ENCODE results near the gene AKNA.
A peak's percentile ranks its signal among the peaks of the same experiment; 100 is the strongest.

The AKNA gene, protein sequence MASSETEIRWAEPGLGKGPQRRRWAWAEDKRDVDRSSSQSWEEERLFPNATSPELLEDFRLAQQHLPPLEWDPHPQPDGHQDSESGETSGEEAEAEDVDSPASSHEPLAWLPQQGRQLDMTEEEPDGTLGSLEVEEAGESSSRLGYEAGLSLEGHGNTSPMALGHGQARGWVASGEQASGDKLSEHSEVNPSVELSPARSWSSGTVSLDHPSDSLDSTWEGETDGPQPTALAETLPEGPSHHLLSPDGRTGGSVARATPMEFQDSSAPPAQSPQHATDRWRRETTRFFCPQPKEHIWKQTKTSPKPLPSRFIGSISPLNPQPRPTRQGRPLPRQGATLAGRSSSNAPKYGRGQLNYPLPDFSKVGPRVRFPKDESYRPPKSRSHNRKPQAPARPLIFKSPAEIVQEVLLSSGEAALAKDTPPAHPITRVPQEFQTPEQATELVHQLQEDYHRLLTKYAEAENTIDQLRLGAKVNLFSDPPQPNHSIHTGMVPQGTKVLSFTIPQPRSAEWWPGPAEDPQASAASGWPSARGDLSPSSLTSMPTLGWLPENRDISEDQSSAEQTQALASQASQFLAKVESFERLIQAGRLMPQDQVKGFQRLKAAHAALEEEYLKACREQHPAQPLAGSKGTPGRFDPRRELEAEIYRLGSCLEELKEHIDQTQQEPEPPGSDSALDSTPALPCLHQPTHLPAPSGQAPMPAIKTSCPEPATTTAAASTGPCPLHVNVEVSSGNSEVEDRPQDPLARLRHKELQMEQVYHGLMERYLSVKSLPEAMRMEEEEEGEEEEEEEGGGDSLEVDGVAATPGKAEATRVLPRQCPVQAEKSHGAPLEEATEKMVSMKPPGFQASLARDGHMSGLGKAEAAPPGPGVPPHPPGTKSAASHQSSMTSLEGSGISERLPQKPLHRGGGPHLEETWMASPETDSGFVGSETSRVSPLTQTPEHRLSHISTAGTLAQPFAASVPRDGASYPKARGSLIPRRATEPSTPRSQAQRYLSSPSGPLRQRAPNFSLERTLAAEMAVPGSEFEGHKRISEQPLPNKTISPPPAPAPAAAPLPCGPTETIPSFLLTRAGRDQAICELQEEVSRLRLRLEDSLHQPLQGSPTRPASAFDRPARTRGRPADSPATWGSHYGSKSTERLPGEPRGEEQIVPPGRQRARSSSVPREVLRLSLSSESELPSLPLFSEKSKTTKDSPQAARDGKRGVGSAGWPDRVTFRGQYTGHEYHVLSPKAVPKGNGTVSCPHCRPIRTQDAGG (N-terminal part only)

DNA sequence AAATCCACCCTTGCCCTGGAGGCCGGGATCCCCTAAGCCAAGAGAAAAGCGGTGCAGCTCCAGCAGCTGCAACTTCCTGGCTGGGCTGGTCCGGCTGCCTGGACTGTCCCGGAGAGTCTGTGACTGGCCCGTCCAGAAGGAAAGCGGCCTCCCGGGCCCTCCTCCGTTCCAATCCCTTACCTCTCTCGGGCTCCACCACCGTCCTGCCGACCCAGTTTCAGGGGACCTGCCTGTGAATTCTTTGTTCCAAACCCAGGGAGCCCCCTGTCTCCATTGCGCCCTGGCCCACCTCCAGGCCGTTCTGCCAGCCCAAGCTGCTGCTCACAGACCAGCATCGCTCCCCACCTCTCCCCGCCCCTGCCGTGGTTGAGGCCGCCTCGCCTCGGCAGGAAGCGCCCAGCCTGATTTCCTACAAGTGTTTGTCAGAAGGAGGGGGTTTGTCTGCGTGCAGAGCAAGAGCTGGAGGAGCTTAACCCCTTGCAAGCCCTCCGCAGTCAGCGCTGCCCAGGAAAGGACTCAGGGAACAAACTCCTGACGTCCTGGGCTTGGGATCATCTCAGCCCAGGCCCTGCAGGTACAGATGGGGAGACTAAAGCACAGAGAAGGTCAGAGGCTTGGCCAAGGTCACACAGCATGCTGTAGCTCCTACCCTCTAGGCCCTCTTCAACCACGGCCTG is at the start of gene AKNA:
Gene AKNA (minus strand): TSS at position 303 of the 677 bp plus-strand sequence. CDS start 6,649 bp downstream, outside the sequence.
- no peak for DNase-seq

DNA sequence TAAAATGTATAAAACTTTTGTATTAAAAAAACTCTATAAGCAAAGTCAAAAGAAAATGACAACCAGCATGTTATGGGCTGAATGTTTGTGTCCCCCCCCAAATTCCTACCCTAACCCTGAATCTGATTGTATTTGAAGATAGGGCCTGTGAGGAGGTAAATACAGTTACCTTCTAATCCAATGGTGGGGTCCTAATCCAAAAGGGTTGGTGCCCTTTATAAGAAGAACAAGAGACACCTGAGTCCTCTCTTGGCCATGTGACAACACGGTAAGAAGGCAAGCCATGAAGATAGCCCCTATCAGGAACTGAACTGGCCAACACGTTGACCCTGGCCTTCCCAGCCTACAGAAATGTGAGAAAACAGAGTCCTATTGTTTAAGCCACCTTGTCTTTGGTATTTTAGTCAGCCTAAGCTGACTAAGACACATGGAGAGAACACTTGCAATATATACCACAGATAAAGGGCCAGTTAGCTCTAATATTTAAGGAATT is 49.7 kb upstream of the AKNA start:
- no peak for DNase-seq

DNA sequence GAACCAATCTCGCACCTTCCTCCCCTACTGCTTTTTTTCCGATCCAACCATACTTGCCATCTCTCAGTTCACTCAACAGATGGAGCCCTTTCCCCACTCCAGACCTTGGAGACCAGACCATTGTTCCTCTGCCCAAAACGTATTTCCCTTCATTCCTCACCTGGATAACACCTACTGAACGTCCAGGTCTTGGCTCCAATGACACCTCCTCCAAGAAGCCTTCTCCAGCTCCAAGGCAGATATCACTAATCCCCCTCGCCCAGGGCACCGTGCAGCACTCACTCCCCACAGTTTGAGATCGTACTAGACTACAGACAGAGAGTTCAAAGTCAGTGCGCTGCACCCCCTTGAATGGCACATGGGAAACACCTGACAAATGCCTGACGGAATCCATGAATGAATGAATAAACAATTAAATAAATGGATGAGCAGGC is 47.1 kb upstream of the AKNA start:
- DNase-seq: peak; percentile 42

DNA sequence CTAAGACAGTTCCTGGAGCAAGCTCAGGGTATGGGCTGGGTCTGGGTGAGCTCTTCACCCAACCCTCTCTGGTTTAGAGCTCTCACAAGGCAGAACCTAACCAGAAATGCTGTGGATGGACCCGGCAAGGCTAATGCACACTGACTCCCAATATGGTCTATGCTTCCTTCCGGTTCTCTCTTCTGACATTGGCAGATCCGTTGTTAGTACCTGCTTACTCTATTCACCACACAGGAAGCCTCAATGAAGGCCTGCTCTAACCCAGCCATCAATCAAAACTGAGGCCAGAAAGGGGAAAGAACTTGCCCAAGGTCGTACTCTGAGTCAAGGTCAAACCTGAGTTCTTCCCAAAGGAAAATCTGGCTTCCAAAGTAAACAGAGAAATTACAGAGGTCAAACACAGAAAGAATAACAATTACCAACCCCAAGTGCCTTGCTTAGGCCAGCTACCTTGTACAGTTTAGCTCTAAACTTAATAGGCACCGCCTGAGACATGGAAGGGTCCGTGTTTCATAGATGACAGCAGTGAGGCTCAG is 46.0 kb upstream of the AKNA start:
- DNase-seq: no peak

DNA sequence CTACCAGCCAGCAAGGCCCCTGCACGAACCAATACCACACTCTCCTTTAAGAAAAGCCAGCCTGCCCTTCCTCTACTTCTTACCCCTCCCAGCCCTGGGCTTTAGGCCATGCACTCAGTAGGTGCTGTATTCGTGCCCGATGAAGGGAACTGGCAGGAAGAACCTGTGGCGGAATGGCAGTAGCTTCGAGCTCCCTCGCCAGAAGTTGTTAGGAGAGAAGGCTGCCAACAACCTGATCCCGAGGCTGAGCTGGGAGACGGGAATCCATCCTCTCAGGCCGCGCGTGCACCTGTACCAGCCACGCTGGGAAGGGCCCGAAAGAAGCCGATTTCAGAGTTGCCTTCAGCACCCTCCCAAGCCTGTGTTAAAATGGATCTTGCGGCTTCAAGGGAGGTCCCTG is 45.3 kb upstream of the AKNA start:
- no peak for DNase-seq

DNA sequence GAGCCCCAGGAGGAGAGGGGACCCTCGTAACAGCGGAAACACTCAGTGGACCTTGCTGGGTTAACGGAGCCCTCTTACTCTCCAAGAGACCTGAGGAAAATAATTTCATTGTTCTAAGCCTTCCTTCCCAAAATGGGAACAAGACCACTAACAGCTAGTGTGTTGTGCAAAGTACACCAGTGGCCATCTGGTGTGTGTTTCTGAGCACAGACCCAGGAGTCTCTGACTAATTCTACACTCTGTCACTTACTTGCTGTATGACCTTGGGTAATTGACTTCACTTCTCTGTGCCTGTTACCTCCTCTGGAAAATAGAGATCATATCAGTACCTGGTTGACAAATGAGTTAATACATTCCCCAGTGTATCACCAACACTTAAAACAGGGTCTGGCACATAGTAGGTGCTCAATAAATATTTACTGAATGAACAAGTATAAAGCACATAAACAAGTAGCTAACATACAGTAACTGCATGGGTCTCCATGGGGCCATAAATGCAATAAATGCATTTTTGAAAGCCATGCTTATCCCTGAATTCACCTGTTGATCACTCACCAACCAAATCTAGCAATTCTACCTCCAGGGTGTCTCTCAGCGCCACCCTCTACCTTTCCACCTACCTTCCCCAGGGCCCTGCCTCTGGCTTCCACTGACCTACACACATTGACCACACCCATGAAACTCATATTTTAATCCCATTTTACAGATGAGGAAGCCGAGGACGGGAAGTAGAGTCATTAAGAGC is 44.7 kb upstream of the AKNA start:
- DNase-seq: no peak

DNA sequence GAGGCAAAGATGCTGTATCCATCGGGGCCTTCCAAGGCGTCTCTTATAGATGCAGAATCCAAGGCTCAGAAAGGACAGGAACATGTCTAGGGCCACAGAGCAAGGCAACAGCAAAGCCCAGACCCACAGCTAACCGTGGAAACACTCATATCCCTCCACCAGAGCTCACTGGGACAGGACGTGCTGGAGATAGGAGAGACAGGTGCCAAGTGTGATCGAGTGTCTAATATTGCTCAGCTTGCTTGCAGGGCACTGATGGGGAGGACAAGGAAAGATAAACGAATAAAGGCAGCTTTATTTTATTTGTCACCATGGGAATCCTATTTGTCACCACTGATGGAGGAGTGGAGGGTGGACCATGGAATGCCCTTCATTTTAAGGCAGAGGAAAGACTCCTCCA is 44.0 kb upstream of the AKNA start:
- no peak for DNase-seq

DNA sequence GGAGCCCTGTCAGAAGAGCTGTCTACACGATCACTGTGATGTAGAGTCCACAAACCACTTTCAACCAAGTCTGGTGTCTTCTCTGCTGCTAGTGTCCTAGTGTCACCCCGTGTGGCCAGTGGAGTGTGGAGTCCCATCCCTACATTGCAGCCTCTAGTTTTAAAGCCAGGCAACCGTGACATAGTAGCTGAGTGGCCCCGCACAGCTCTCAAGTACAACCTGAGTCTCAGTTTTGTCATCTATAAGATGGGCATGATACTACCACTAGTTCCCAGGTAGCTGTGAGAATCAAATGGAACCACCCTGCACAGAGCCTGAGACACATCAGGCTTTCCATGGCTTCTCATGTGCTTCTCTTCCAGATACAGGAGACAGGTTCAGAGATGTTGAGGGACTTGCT is 43.2 kb upstream of the AKNA start:
- no peak for DNase-seq

DNA sequence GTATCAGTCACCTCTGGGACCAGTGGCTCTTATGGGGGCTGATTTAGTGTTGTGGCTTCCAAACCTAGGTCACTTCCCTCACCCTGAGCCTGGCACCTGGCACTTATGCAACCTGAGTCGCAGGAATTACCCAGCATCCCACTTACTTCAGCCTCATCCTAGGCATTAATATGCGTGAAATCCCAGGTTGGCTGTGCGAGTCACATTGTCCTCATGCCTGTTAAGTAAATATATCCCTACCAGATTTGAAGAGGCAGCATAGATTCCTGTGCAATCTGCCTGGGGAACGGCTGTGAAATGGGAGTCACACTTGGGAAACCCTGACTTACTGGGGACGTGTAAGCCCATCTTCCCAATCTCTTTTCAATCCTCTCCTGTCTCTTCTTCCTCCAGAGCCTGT is 42.7 kb upstream of the AKNA start:
- DNase-seq: peak; percentile 16

DNA sequence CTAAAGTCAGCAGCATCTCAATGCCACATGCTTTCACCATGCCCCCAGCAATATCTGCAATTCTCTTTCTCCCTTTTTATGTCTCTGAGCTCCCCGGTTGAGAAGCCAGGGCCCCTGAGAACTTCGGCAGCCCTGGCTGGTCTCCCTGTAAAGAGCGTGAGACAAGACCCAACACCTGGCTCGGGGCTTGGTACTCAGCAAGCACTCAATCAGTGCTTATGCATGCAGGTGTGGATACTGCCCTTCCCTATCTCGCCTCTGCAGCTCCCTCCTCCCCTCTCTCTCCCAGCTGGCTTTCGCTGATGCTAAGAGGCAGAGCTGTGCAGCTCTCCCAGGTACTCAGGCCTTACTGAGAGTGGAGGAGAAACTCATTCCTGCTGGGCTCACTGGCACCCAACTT is 41.7 kb upstream of the AKNA start:
- DNase-seq: no peak

DNA sequence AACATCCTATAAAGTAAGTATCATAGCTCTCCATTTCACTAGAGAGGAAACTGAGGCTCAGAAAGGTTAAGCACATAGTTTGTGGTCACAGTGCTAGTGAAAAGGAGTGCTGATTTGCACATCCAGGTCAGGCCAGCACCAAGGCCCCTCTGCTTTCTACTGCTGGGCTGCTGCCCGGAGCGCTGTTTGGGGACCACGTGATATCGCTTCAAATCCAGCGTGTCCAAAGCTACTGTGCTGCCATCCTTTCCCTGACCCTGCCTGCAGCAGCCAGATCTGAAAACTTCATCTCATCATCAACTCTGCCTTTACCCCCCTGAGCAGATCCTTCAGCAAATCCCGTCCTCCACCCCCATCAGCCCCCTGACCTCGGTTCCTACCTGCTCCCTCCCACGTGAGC is 40.7 kb upstream of the AKNA start:
- DNase-seq: no peak

DNA sequence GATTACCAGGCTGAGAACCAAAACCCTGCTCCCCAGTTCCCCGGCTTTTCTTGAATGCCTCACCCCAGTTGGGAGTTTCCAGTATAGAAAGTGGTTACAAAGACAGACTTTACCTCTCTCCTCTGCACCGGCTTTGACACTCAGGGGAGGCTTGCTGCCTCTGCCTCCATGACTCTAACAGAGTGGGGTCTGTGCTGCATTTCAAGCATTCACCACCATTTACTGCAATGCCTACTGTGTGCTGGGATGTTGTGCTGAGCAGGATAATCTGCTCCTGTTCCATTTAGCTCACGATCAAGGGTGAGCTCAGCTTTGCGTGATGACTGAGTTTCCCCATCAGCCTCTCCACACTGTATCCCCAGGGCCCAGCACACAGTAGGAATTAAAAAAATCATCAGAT is 39.9 kb upstream of the AKNA start:
- DNase-seq: no peak

DNA sequence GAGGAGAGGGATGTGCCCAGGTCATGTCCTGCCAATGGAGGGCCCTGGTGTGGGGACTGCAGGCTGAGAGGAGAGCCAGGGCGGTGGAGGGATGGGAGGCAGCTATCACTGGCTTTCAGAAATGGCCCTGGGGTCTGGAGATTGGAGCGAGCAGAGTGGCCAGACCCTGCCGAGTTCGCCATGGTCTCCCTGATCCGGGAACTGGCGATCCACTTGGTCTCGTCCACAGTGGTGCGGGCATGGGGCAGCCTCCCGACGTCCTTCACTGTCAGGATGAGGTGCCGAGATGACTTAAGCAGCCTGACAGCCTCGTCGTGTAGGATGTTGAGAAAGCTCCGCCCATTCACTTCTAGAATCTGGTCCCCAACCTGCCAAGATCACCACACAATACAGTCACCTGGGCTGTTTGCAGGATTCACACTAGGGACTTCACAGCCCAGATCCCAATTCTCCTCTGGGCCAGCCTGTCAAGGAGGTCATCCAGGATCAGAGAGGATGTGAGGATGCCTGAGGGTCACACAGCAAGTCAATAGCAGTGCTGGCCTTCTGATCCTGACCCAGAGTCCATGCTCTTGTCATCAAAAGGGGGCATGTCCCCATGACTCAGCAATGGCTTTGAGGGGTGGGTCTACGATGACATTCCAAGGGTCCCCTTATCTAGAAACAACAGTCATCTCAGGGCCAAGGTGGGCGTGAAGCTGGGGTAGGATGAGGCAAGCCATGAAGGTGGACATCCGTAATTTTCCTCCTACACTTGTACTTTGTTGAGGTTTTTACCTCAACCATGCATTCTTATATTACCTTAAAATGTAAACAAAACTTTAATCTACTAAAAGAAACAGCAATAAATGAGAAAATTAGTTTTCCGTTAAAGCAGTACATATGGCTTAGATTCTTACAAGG is 38.5 kb upstream of the AKNA start:
- no peak for DNase-seq

DNA sequence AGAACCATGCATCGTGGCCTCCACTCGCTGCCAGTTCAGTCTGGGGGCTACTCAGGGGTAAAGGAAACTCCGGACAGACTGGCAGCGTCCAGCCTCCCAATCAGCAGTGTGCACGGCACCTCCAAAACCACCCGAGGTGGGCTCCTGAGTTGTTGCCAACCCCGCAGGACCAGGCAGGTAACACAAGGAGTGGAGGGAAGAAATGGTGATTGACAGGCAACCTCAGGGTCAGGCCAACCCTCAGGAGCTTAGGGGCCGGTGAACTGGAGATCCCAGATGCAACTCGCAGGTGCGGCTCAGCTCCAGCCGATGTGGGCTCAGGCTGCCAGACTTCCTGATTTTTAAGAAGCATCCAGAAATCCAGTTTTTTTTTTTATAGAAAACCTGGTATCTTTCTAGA is 37.3 kb upstream of the AKNA start:
- no peak for DNase-seq

DNA sequence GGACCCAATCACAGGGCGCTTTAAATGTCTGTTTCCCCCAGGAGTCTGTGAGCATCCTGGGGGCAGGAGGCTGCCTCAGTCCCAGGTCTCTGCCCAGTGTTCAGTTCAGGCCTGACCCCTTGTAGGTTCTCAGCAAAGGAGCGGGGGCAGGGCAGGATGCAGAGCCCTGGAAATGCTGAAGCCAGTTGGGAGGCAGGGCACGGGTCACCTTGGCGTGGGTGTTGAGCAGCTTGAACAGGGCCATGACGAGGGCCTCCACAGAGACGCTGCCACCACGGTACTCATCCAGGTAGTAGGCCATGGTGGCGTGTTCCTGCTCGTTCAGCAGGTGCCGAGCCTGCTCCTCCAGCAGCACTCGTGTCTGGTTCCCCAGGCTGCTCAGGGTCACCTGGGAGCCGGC is 36.3 kb upstream of the AKNA start:
- DNase-seq: no peak

DNA sequence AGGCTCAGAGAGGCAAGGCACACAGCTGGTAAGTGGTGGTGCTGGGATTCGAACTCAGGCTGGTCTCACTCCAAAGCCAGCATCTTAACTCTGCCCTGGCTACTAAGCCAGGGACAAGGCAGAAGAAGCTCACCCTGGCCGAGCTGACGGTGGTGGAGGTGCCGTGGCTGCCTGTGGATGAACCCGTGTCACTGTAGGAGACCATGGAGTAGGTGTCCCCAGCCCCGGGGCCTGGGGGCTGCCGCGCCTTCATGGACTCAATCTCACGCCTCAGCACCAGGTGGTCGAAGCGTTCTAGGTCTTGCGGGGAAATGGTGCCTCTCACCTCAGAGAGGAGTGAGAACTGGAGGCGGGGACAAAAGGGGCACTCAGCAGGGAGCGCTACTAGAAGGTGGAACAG is 35.4 kb upstream of the AKNA start:
- no peak for DNase-seq

DNA sequence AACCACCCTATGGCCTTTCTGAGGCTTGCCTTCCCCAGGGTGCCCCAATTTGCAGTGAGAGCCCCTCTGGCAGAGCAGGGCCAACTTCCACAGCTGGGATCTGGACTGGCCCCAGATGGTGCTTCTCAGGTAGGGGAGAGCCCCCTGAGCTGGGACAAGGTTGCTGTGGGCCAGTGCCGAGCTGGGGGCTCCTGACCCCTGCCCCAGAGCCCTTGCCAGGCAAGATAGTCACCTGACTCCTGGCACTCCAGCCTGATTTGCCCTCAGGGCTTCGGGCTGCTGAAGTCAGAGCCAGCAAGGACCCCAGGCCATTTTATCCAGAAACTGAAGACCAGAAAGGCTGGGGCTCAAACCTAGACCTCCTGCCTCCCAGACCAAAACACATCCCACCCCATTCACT is 33.4 kb upstream of the AKNA start:
- DNase-seq: no peak

DNA sequence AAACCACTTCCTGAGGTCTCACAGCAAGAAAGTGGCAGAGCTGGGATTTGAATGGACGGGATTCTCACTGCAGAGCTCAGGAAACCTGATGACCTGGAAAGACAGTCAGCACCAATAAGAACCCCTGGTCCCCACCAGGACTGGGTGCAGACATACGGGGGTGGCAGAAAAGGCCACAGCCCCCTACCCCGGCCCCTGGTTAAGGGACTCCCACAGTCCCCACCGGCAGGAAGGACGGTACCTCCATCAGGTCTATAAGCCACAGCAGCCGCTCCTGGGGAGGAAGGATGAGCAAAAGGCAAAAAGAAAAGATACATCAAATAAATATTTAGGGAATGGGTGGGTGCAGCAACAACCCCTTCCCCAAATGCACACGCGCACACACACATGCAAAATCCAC is 32.0 kb upstream of the AKNA start:
- DNase-seq: no peak

DNA sequence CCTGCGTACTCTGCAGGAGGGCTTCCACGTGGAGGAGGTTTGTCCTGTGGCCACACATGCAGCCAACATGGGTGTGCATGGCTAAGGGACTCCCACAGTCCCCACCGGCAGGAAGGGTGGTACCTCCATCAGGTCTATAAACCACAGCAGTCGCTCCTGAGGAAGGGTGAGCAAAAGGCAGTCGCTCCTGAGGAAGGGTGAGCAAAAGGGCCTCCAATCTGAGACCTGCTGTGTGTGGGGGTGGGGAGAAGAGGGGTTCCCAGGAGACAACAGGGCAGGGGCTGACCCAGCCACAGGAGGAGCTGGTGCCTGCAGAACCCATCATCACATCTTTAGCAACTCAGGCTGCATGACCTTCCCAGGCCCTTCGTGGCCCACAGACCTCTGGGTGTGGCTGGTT is 30.3 kb upstream of the AKNA start:
- no peak for DNase-seq

DNA sequence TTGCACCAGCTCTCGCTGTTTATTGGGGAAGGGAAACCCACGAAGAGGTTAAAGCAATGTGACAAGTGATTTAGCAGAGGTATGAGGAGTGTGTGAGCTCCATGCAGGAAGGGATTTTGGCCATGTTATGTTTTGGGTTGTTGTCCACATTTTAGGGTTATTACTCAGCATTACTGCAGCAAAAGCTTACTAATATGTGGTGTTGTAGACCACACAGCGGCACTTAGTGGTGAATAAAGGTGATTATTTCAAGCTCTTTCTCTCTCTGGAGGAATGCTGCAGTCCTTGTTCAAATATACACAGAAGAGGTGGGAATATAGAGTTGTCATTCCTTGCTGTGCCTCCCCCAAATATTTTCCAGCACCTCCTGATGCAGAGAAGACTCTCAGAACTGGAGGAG is 29.7 kb upstream of the AKNA start:
- DNase-seq: no peak
